Erythroblast (primary cell): Measurements from ENCODE around the gene SLC35B1.

Experiments used
- DNase-seq, 2 experiments: peaks; one replicate each; lab custom pipeline; 2025; lab: John Stamatoyannopoulos, UW
- GATA1 ChIP-seq: IDR thresholded peaks from 2 replicates; pipeline ENCODE4 v1.6.1; 2011; ENCODE audit warnings: low read depth, mild to moderate bottlenecking, control low read depth, low read length, moderate library complexity
- POLR2A ChIP-seq: IDR thresholded peaks from 2 replicates; pipeline ENCODE4 v1.6.1; 2011; ENCODE audit warnings: mild to moderate bottlenecking, low read length

Gene SLC35B1

DNA sequence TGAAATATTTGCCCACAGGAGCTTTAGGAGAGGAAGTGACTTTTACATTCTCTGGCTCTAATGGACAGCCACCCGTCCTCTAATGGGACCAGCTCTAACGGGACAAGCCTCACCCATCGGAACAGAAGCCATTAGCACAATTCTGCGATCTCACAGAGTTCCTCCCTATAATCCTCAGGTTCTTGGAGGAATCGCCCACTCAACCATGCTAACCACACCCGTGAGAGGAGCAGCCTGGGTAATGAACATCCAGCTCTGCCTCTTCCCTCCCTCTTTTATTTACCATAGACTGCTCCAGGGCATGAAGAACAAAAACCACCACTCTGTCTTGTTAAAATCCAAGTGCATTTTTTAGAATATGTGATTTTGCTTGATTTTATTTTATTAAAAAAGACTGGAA is 6.8 kb downstream of the SLC35B1 start:
- DNase-seq: no peak
- no peak for TF ChIP-seq GATA1
- no peak for TF ChIP-seq POLR2A

GRCh38 chr17:49699966-49700575 is 7.7 kb downstream of the SLC35B1 start:
- no peak for DNase-seq
- TF ChIP-seq POLR2A: no peak
- no peak for TF ChIP-seq GATA1

GRCh38 chr17:49698005-49698404 is 9.8 kb downstream of the SLC35B1 start:
- TF ChIP-seq GATA1: no peak
- no peak for TF ChIP-seq POLR2A
- no peak for DNase-seq

DNA sequence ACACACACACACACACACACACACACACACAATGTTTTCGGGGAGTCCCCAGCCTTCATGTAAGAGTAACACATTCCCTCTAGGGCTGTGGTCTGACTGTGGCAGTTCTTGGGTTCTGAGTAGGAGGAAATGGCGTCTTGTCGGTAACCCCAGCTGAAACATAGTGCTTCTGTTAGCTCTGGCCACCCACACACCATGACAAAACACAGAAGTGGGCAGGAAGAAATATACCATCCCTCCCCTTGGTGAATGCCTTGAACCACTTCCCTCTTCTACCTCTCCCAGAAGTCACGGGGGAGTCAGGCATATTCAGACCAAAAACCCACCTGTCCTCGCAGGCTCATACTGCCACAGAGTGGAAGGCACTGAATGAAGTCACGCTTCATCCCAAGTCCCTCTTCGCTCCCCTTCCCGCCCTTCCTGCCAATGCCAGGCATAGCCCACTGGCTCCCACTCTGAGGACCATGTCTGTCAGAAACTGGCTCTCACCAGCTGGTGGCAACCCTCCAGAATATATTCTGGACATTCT is 11.5 kb downstream of the SLC35B1 start:
- DNase-seq: no peak

DNA sequence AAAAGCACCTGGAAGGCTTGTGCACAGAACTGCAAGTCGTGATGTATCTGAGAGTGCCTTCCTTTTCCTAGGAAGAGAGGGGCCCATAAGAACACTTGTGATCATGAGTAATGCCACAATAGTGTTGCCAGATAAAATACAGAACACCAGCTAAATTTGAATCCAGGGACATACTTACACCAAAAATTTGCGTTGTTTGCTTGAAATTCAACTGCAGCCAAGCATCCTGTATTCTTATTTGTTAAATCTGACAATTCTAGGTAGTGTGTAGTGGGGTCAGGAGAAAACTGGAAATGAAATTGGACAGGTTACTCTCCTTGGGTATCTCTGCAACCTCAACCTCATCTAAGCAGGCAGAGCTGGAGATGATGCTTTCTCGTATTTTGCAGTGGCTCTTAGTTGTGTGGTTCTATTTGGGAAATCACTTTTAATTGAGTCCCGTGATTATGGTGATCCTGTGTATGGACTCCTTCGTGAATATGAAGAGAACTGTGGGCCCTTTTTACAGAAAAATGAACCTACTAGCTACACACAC is 12.0 kb downstream of the SLC35B1 start:
- no peak for DNase-seq
- TF ChIP-seq POLR2A (no peak), GATA1 (no peak)

More for the DNA sequence above, 11.5 kb downstream of the SLC35B1 start:
- no peak for TF ChIP-seq POLR2A
- no peak for TF ChIP-seq GATA1

DNA sequence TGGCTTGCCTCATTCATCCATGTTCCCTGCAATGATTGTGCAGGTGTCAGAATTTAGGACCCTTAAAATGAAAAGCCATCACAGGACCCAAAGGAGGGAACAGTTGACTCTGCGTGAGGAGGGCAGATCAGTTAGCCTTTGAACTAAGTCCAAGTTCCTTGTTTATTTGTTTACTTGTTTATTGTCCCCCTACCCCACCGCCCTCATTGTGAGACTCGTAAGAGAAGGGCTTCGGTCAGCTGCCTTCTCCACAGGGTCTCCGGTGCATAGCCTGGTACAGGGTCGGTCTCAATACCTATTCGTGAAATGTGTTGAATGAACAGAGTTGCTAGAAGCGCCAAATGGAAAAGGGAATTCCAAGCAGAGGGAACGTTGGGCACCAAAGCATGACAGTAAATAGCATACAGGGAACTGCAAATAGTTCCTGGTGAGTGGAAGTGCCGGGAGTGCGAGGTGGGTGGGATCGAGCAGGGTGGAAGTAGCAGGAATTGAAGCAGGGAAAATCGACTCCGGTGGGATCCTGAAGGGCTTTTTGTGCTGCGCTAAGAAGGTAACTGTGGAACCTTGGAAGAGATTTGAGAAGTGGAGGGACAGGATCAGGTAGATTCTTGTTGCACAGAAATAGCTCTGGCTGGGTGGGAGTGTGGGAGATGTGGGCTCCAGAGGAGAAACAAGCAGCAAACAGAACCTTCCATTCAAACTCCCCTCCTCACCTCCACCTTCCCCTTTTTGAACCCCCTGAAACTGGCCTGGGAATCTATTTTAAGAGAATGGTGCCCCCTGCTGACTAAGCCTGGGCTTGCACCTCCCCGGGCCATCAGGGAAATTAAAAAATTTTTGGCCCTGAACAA is 12.7 kb downstream of the SLC35B1 start:
- TF ChIP-seq GATA1 (no peak), POLR2A (no peak)
- peak; percentile 41 to 72 for DNase-seq

DNA sequence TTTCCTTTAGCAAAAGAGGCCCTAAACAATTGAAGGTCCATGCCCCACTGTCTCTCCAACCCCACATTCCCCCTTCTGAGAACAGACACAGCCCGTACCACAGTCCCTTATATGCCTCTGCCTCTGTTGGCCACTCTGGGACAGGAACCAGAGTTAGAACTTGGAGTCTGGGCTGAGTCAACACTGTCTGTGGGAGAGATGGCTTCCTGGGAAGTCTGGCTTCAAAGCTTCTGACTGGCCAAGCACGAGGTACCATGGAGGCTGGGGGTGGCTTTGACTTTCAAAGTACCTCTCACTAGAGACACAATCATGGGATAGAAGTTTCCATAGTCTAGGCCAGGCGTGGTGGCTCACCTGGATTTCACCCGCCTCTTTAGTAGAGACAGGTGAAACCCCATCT is 15.0 kb downstream of the SLC35B1 start:
- TF ChIP-seq GATA1: no peak
- no peak for TF ChIP-seq POLR2A

GRCh38 chr17:49691677-49692191 is 16.0 kb downstream of the SLC35B1 start:
- no peak for DNase-seq
- TF ChIP-seq POLR2A: no peak

More for the DNA sequence above, 15.0 kb downstream of the SLC35B1 start:
- no peak for DNase-seq

GRCh38 chr17:49691086-49691676 is 16.6 kb downstream of the SLC35B1 start:
- DNase-seq: no peak
- TF ChIP-seq GATA1: no peak
- no peak for TF ChIP-seq POLR2A

DNA sequence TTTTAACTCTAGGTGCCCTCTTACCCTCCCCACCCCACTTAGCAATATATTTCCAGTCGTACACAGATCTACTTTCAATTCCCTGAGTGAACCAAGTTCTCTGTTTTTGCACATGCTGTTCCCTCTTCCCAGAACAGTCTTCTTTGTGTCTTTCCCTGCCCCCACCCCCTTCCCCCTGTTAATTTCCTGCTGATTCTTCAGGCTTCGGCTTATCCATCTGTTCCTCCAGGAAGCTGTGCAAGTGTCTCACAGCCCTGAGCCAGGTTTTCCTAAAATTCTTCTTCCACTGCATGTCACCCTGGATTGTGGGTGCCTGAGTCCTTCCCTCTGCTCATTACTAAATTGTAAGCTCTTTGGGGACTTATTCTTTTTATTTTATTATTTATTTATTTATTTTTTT is 17.5 kb downstream of the SLC35B1 start:
- DNase-seq: no peak

GRCh38 chr17:49688848-49689247 is 18.9 kb downstream of the SLC35B1 start:
- DNase-seq: no peak
- no peak for TF ChIP-seq POLR2A

More for the DNA sequence above, 17.5 kb downstream of the SLC35B1 start:
- TF ChIP-seq GATA1 (no peak), POLR2A (no peak)

- TF ChIP-seq POLR2A: no peak
- no peak for TF ChIP-seq GATA1
- DNase-seq: no peak
Measured at GRCh38 chr17:49687878-49688491, 19.8 kb downstream of the SLC35B1 start.

DNA sequence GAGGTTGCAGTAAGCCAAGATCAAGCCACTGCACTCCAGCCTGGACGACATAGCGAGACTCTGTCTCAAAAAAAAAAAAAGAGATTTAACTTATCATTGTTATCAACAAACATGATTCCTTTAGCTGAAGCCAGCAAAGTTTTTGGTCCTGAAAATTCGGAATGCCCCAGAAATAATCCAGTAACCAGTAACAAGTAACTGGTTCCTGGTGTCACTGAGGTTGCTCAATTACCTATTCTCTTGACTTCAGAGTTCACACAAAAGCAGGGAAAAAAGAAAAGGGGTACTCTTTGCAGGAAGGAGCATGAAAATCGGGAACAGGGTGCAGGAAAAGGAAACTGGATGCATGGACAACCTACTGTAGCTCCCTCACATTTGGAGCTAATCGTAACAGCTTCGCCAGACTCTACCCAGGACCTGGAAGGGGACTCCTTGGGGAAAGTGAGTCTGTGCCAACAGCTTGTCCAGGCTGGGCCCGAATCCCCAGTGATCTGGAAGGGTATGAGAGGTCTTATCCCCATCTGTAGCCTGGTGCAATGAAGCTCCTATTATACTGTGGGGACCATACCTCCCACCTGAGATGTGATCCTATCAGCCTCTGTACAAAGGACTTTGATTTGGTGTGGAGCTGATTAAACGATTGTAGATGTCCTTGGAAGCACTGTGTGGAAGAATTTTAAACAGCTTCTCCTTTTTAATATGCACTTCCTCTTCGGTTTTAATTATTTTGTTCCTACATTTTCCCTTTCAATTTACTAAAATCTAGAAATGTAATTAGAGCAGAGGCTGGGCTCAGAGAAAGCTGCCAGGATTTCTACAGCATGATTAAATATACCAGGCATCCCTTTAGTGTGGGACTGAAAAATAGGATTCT is 26.4 kb downstream of the SLC35B1 start:
- no peak for TF ChIP-seq POLR2A
- TF ChIP-seq GATA1: no peak
- DNase-seq: no peak
